PC-3 (cell line): ENCODE results near the gene EFCAB12. TPM values are rescaled to one million over a fixed set of nuclear protein-coding genes. Genes with fewer than 3 reads are reported as not detected.

ENCODE experiments used
- ATAC-seq: fragments of 200-7000 bp; cut with Tn5 transposase; 2 replicates; pipeline ENCODE4 v1.9.1; 2020; ENCODE audit warnings: mild to moderate bottlenecking, moderate library complexity
- BruUV-seq: library from RNA; stranded (reverse); fragments of 400-500 nt; replicated peaks from 2 replicates; lab custom pipeline; 2021; lab: Mats Ljungman, UMichigan
- CTCF ChIA-PET: fragments of 300-600 bp; sonication (Branson Sonifier 250); formaldehyde crosslinking; loops from one replicate; lab custom pipeline; 2022; ENCODE audit warnings: antibody characterized with exemption; lab: Charles Lee
- POLR2A ChIA-PET: fragments of 300-600 bp; sonication (Branson Sonifier 250); formaldehyde crosslinking; loops from one replicate; lab custom pipeline; 2022; ENCODE audit warnings: antibody characterized with exemption; ENCODE audit not compliant: unreplicated experiment; lab: Charles Lee
- DNase-seq: peaks from one replicate; pipeline ENCODE4 v3.0.0-alpha.2; 2015
- H2AFZ ChIP-seq: fragments of 300-600 bp; sonication (generic); 2 replicates; pipeline ENCODE4 v1.6.0; 2016; ENCODE audit warnings: antibody characterized with exemption, low read length
- H3F3A ChIP-seq: fragments of 300-600 bp; sonication (generic); one replicate; pipeline ENCODE4 v1.6.0; 2017; ENCODE audit warnings: antibody characterized with exemption, low read length, control low read depth, mild to moderate bottlenecking; ENCODE audit not compliant: unreplicated experiment
- H3K27ac ChIP-seq: fragments of 300-600 bp; sonication (generic); 2 replicates; pipeline ENCODE4 v1.5.1; 2016; ENCODE audit warnings: mild to moderate bottlenecking, low read length
- H3K27me3 ChIP-seq: fragments of 300-600 bp; sonication (generic); 2 replicates; pipeline ENCODE4 v1.6.1; 2016; ENCODE audit warnings: low read length, mixed read lengths
- H3K36me3 ChIP-seq: fragments of 300-600 bp; sonication (generic); 2 replicates; pipeline ENCODE4 v1.6.1; 2016; ENCODE audit warnings: low read depth, mixed run types, low read length, mixed read lengths
- H3K4me1 ChIP-seq: fragments of 300-600 bp; sonication (generic); 2 replicates; pipeline ENCODE4 v1.5.1; 2016; ENCODE audit warnings: low read length; ENCODE audit not compliant: insufficient read depth
- H3K4me2 ChIP-seq: fragments of 300-600 bp; sonication (generic); 2 replicates; pipeline ENCODE4 v1.6.0; 2016; ENCODE audit warnings: low read length
- H3K4me3 ChIP-seq: fragments of 300-600 bp; sonication (generic); 2 replicates; pipeline ENCODE4 v1.5.1; 2016; ENCODE audit warnings: mild to moderate bottlenecking, low read length, mixed read lengths
- H3K79me2 ChIP-seq: fragments of 300-600 bp; sonication (generic); 2 replicates; pipeline ENCODE4 v1.6.1; 2017; ENCODE audit warnings: low read length, mixed read lengths
- H3K9ac ChIP-seq: fragments of 300-600 bp; sonication (generic); 2 replicates; pipeline ENCODE4 v1.6.0; 2016; ENCODE audit warnings: mild to moderate bottlenecking, low read length
- H3K9me2 ChIP-seq: fragments of 300-600 bp; sonication (generic); replicated peaks from 2 replicates; pipeline ENCODE4 v1.6.1; 2016; ENCODE audit warnings: mixed run types, low read length, mixed read lengths
- H3K9me3 ChIP-seq: fragments of 300-600 bp; sonication (generic); 2 replicates; pipeline ENCODE4 v1.6.1; 2016; ENCODE audit warnings: low read length, mixed read lengths
- H4K20me1 ChIP-seq: fragments of 300-600 bp; sonication (generic); 2 replicates; pipeline ENCODE4 v1.6.1; 2016; ENCODE audit warnings: low read length, mixed read lengths
- CTCF ChIP-seq: fragments of 300-600 bp; sonication (generic); conservative IDR thresholded peaks from 2 replicates; pipeline ENCODE4 v1.5.1; 2017; ENCODE audit warnings: antibody characterized with exemption, low read depth, mild to moderate bottlenecking, low read length
- EZH2 ChIP-seq: fragments of 300-600 bp; sonication (generic); IDR thresholded peaks from one replicate; pipeline ENCODE4 v1.6.1; 2017; ENCODE audit warnings: antibody characterized with exemption, mild to moderate bottlenecking, low read length; ENCODE audit not compliant: unreplicated experiment
- EZH2phosphoT487 ChIP-seq: fragments of 300-600 bp; sonication (generic); IDR thresholded peaks from 2 replicates; pipeline ENCODE4 v1.6.1; 2018; ENCODE audit warnings: mild to moderate bottlenecking, antibody characterized with exemption, low read length, borderline replicate concordance
- intact Hi-C: fragments of 100-400 bp; cut with micrococcal nuclease; formaldehyde crosslinking; loops from 2 replicates; pipeline ENCODE4 v1.9.0; 2023
- total RNA-seq: library from RNA; depleted of rRNA; stranded (reverse); fragments of >200 nt; gene quantifications from 2 replicates; pipeline ENCODE4 v1.2.3, GENCODE V29; 2014

The EFCAB12 gene
- total RNA-seq, 1 experiment from 2014 or later, result 0.04 TPM

GRCh38 chr3:129442947-129443346 lies 14.5 kb upstream of the EFCAB12 start:
- no TSS peak for BruUV-seq
- no peak overlapping the region for H3K4me2 ChIP-seq
- CTCF ChIA-PET, result no interaction called here
- ATAC-seq (no peak), DNase-seq (no peak)
- H3K36me3 ChIP-seq, result no peaks in the 10 kb centered on the region
- no peaks in the 10 kb centered on the region for H4K20me1 ChIP-seq
- no peaks in the 10 kb centered on the region for H3K27me3 ChIP-seq
- no peak overlapping the region for H3K27ac ChIP-seq
- TF ChIP-seq EZH2 (no peak), EZH2phosphoT487 (no peak), CTCF (no peak)
- no peaks in the 10 kb centered on the region for H3K9me3 ChIP-seq
- H3K79me2 ChIP-seq, result peaks cover 36% of the 10 kb centered on the region
- no peak overlapping the region for H3K4me3 ChIP-seq
- no peaks in the 10 kb centered on the region for H3K9me2 ChIP-seq
- no peaks in the 10 kb centered on the region for H3F3A ChIP-seq
- no peak overlapping the region for H2AFZ ChIP-seq
- H3K4me1 ChIP-seq, result peaks cover 12% of the 10 kb centered on the region
- H3K9ac ChIP-seq, result no peak overlapping the region
- POLR2A ChIA-PET, result no interaction called here
- intact Hi-C loops, result loop anchor here (5.0 kb wide), 1 partner anchor 61 kb away; no protein-coding TSS in a partner anchor

GRCh38 chr3:129442486-129442885 lies 14.1 kb upstream of the EFCAB12 start:
- TF ChIP-seq CTCF (no peak), EZH2phosphoT487 (no peak), EZH2 (no peak)
- ChIA-PET POLR2A (no interaction called here), CTCF (no interaction called here)
- Histone ChIP-seq H3K79me2 (peaks cover 41% of the 10 kb centered on the region), H2AFZ (no peak overlapping the region), H3K36me3 (no peaks in the 10 kb centered on the region), H3K9ac (no peak overlapping the region), H3K9me2 (no peaks in the 10 kb centered on the region), H3K9me3 (no peaks in the 10 kb centered on the region), H3K27me3 (no peaks in the 10 kb centered on the region), H3K4me2 (no peak overlapping the region), H3K27ac (no peak overlapping the region), H3K4me3 (no peak overlapping the region), H3F3A (no peaks in the 10 kb centered on the region), H4K20me1 (no peaks in the 10 kb centered on the region), H3K4me1 (peaks cover 12% of the 10 kb centered on the region)
- DNase-seq, result no peak
- no TSS peak for BruUV-seq
- intact Hi-C loops, result loop anchor here (5.0 kb wide), 1 partner anchor 60 kb away; no protein-coding TSS in a partner anchor
- no peak for ATAC-seq

GRCh38 chr3:129441782-129442181 lies 13.3 kb upstream of the EFCAB12 start:
- intact Hi-C loops, result loop anchor here (5.0 kb wide), 1 partner anchor 59 kb away; no protein-coding TSS in a partner anchor
- Histone ChIP-seq H3K27me3 (no peaks in the 10 kb centered on the region), H3F3A (no peaks in the 10 kb centered on the region), H4K20me1 (no peaks in the 10 kb centered on the region), H3K79me2 (peaks cover 46% of the 10 kb centered on the region), H3K4me1 (peaks cover 12% of the 10 kb centered on the region), H3K27ac (no peak overlapping the region), H3K9me3 (no peaks in the 10 kb centered on the region), H3K9ac (no peak overlapping the region), H3K4me2 (peak overlapping the region; percentile 97), H2AFZ (no peak overlapping the region), H3K9me2 (no peaks in the 10 kb centered on the region), H3K4me3 (peak overlapping the region; percentile 96), H3K36me3 (peaks cover 2% of the 10 kb centered on the region; the same call in 1 of the 2 replicates)
- CTCF ChIA-PET, result interaction anchor here (1.0 kb wide), 1 partner anchor 58 kb away, joined by 4 read pairs; no protein-coding TSS in a partner anchor
- BruUV-seq, result no TSS peak
- POLR2A ChIA-PET, result no interaction called here
- TF ChIP-seq EZH2phosphoT487, result no peak
- no peak for TF ChIP-seq EZH2
- TF ChIP-seq CTCF, result no peak
- DNase-seq (no peak), ATAC-seq (no peak)
